ENCODE results near the gene GALT.
A peak's percentile ranks its signal among the peaks of the same experiment; 100 is the strongest.

The GALT gene

DNA sequence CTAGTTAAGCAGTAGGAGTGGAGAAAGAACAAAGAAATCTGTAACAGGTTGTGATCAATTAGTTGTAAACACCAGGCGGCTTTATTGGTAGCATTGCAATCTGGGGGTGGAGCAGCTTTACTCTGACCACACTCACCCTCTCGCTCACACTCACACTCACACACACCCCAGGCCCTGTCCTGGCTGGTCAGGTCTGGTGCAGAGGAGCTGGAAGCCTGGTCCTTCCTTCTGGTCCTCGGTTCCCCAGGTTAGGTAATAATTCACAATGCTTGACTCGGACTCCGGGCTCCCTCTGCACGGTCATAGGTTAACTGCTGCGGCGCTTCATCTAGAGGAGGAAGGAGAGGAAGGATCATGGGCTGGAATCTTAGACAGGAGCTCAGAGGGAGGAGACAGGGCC, 43.0 kb downstream of the GALT start:
- no peak overlapping the region for H2AFZ ChIP-seq (ENCODE audit: low read length)
- no peaks in the 10 kb centered on the region for H3F3A ChIP-seq (ENCODE audit: insufficient read depth, low read length)
- no peaks in the 10 kb centered on the region for H3K9me2 ChIP-seq (replicated peaks; ENCODE audit: insufficient read depth, low read length)
- DNase-seq, result no peak
- no peak overlapping the region for H3K9ac ChIP-seq (ENCODE audit: low read length)
- H3K4me3 ChIP-seq (ENCODE audit: low read length), result no peak overlapping the region
- H3K27ac ChIP-seq (ENCODE audit: low read length), result no peak overlapping the region
- H3K9me3 ChIP-seq (replicated peaks; ENCODE audit: insufficient read depth, low read length), result no peaks in the 10 kb centered on the region
- no peaks in the 10 kb centered on the region for H3K79me2 ChIP-seq (ENCODE audit: low read length)
- H4K20me1 ChIP-seq (ENCODE audit: insufficient read depth, low read length), result no peaks in the 10 kb centered on the region
- TF ChIP-seq EZH2phosphoT487 (IDR thresholded peaks at IDR 0.05; ENCODE audit: low read length) (no peak), EZH2 (optimal IDR thresholded peaks at IDR 0.05; ENCODE audit: low read depth, low read length) (no peak)
- TF ChIP-seq, protein P1, sequence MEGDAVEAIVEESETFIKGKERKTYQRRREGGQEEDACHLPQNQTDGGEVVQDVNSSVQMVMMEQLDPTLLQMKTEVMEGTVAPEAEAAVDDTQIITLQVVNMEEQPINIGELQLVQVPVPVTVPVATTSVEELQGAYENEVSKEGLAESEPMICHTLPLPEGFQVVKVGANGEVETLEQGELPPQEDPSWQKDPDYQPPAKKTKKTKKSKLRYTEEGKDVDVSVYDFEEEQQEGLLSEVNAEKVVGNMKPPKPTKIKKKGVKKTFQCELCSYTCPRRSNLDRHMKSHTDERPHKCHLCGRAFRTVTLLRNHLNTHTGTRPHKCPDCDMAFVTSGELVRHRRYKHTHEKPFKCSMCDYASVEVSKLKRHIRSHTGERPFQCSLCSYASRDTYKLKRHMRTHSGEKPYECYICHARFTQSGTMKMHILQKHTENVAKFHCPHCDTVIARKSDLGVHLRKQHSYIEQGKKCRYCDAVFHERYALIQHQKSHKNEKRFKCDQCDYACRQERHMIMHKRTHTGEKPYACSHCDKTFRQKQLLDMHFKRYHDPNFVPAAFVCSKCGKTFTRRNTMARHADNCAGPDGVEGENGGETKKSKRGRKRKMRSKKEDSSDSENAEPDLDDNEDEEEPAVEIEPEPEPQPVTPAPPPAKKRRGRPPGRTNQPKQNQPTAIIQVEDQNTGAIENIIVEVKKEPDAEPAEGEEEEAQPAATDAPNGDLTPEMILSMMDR (IDR thresholded peaks at IDR 0.05; ENCODE audit: low read length), result no peak
- no peaks in the 10 kb centered on the region for H3K36me3 ChIP-seq (replicated peaks; ENCODE audit: insufficient read depth, low read length)
- H3K4me1 ChIP-seq (ENCODE audit: low read length), result no peaks in the 10 kb centered on the region
- no peaks in the 10 kb centered on the region for H3K27me3 ChIP-seq (replicated peaks; ENCODE audit: insufficient read depth, low read length)
- no peak overlapping the region for H3K4me2 ChIP-seq (ENCODE audit: low read depth, low read length)

DNA sequence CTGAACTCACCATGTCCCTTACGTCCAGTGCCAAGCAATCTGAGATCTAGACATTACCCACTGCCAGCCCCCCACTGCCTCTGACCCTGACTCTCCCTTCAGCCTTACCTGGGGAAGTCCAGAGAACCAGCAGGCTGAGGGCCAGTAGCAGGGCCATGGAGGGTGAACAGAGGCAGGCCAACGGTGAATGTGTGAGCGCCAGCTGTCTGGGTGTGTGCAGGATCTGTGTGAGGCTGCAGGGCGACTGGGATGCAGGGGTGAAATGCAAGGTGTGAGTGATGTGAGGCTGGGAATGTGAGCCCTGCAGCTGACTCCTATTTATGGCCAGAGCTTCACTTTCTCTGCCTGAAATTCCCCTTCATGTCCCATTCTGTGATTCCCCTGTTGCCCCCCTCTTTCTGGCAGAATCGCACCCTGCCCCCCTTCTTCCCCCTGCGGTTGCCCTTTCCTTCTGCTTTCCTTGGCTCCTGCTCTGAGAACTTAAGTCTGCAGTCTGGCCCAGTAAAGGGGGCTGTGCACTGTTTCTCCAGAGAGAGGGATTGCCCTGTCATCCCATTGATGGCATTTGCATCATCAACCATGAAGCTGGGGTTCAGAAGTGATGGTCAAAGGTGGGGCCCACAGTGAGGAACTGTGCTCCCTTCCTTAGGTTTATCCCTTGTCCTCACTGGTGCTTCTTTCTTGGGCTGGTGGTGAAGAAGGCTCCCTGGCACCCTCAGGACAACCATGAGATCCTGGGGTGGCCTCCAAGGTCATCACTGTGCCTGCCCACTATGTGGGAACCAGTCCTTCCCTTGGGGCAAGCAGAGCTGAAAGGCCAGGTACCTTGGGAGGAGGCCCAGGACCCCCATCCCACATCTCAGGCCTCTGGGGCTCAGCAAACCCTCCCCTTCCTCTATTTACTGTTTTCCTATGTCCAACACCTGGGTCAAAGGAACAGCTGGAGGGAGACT, 44.8 kb downstream of the GALT start, which contains the start of gene CCL19:
Gene CCL19 (minus strand): TSS at position 294 of the 953 bp plus-strand sequence. CDS start 137 bp downstream, at position 157.
- Histone ChIP-seq H3K4me3 (ENCODE audit: low read length) (no peak within 1 kb of the TSS), H3F3A (ENCODE audit: insufficient read depth, low read length) (no peaks in the 10 kb centered on the region), H3K9me2 (replicated peaks; ENCODE audit: insufficient read depth, low read length) (no peaks in the 10 kb centered on the region), H3K4me1 (ENCODE audit: low read length) (no peaks in the 10 kb centered on the region), H3K36me3 (replicated peaks; ENCODE audit: insufficient read depth, low read length) (no peaks in the 10 kb centered on the region), H4K20me1 (ENCODE audit: insufficient read depth, low read length) (no peaks in the 10 kb centered on the region), H3K79me2 (ENCODE audit: low read length) (no peaks in the 10 kb centered on the region), H2AFZ (ENCODE audit: low read length) (0 out of 2 replicates have a peak within 1 kb of the TSS, but pooled peaks have one; percentile 34), H3K9ac (ENCODE audit: low read length) (no peak within 1 kb of the TSS), H3K9me3 (replicated peaks; ENCODE audit: insufficient read depth, low read length) (no peaks in the 10 kb centered on the region), H3K27me3 (replicated peaks; ENCODE audit: insufficient read depth, low read length) (no peaks in the 10 kb centered on the region), H3K4me2 (ENCODE audit: low read depth, low read length) (peak within 1 kb of the TSS; percentile 3; the same call in 1 of the 2 replicates), H3K27ac (ENCODE audit: low read length) (no peak within 1 kb of the TSS)
- DNase-seq, result no peak
- TF ChIP-seq, protein P1 (IDR thresholded peaks at IDR 0.05; ENCODE audit: low read length), result no peak
- TF ChIP-seq EZH2phosphoT487 (IDR thresholded peaks at IDR 0.05; ENCODE audit: low read length) (no peak), EZH2 (optimal IDR thresholded peaks at IDR 0.05; ENCODE audit: low read depth, low read length) (no peak)

DNA sequence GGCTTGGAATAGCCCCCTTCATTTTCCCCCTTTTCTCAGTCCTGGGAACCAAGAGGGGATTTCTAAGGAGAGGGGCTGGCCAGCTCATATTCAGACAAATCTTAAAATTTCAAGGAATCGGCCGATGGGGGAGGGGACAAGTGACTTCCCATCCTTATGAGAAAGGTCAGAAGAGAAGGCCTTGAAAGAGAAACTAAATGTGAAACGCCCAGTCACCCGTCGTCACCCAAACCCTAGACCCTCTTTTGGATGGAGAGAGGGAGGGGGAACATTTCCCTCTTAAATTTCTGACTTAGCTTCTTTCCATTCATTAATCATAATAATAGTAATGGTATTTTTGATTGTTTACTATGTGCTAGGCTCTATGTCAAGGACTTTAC, 45.5 kb downstream of the GALT start:
- Histone ChIP-seq H3K36me3 (replicated peaks; ENCODE audit: insufficient read depth, low read length) (no peaks in the 10 kb centered on the region), H2AFZ (ENCODE audit: low read length) (0 out of 2 replicates have a peak overlapping the region, but pooled peaks have one; percentile 34), H3K4me3 (ENCODE audit: low read length) (no peak overlapping the region), H3K27me3 (replicated peaks; ENCODE audit: insufficient read depth, low read length) (no peaks in the 10 kb centered on the region), H3K4me1 (ENCODE audit: low read length) (no peaks in the 10 kb centered on the region), H3K9me3 (replicated peaks; ENCODE audit: insufficient read depth, low read length) (no peaks in the 10 kb centered on the region), H3K4me2 (ENCODE audit: low read depth, low read length) (peak overlapping the region; percentile 3; the same call in 1 of the 2 replicates), H3K9me2 (replicated peaks; ENCODE audit: insufficient read depth, low read length) (no peaks in the 10 kb centered on the region), H3F3A (ENCODE audit: insufficient read depth, low read length) (no peaks in the 10 kb centered on the region), H3K27ac (ENCODE audit: low read length) (no peak overlapping the region), H3K9ac (ENCODE audit: low read length) (no peak overlapping the region), H3K79me2 (ENCODE audit: low read length) (no peaks in the 10 kb centered on the region), H4K20me1 (ENCODE audit: insufficient read depth, low read length) (no peaks in the 10 kb centered on the region)
- TF ChIP-seq, protein P1 (IDR thresholded peaks at IDR 0.05; ENCODE audit: low read length), result no peak
- TF ChIP-seq EZH2 (optimal IDR thresholded peaks at IDR 0.05; ENCODE audit: low read depth, low read length) (no peak), EZH2phosphoT487 (IDR thresholded peaks at IDR 0.05; ENCODE audit: low read length) (no peak)
- no peak for DNase-seq
